GDM1 (cell line): ENCODE results near the gene EN2.

Source experiments
- DNase-seq: peaks from one replicate; lab custom pipeline; 2025; lab: John Stamatoyannopoulos, UW

EN2 gene

GRCh38 chr7:155450970-155451801 is 6.7 kb upstream of the EN2 start:
- DNase-seq = no peak

- no peak for DNase-seq
These were observed 6.1 kb upstream of the EN2 start for GRCh38 chr7:155451840-155452239.

GRCh38 chr7:155452505-155453295 is 5.2 kb upstream of the EN2 start:
- DNase-seq = no peak

GRCh38 chr7:155453296-155454182 is 4.4 kb upstream of the EN2 start:
- no peak for DNase-seq

GRCh38 chr7:155454183-155455112 is 3.5 kb upstream of the EN2 start:
- no peak for DNase-seq

GRCh38 chr7:155455132-155455693 is 2.7 kb upstream of the EN2 start:
- no peak for DNase-seq

- no peak for DNase-seq
These were observed 1.9 kb upstream of the EN2 start for GRCh38 chr7:155455776-155456737.

- no peak for DNase-seq
These were observed 988 bp upstream of the EN2 start for GRCh38 chr7:155456738-155457543.

- no peak for DNase-seq
These were observed 302 bp upstream of the EN2 start for GRCh38 chr7:155457544-155458110.

- DNase-seq = no peak
These were observed 1.2 kb downstream of the EN2 start for GRCh38 chr7:155458878-155459699.

GRCh38 chr7:155459700-155460461 is 2.0 kb downstream of the EN2 start:
- no peak for DNase-seq

- no peak for DNase-seq
These were observed 3.1 kb downstream of the EN2 start for GRCh38 chr7:155460926-155461613.

- DNase-seq = no peak
These were observed 3.7 kb downstream of the EN2 start for GRCh38 chr7:155461631-155462030.

GRCh38 chr7:155462163-155462735 is 4.3 kb downstream of the EN2 start:
- DNase-seq = no peak

- DNase-seq = no peak
These were observed 5.3 kb downstream of the EN2 start for GRCh38 chr7:155463114-155463811.
